GM18526 (cell line): ENCODE measurements around the gene PLGLB2.
"Not testable (repeated sequence)": the region's sequence is repeated elsewhere in the genome, so short reads cannot be mapped to it uniquely, and the experiment has no call there.

ENCODE experiments used
- POLR2A ChIP-seq: IDR thresholded peaks from 3 replicates; pipeline ENCODE4 v1.6.1; 2011; ENCODE audit not compliant: insufficient read length; ENCODE audit errors: extremely low read depth

The PLGLB2 gene

DNA sequence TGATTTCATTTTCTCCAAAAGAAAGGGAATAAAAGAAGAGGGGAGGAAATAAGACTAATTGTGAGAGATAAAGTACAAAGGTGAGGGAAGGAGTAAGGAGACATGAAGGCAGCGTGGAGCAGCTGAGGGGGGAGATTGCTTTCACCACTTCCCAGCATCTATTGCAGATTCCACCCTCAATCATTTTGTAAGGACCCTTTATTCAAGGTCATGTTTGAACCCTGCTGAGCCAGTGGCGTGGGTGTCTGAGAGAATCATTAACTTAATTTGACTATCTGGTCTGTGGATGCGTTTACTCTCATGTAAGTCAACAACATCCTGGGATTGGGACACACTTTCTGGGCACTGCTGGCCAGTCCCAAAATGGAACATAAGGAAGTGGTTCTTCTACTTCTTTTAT lies at the start of gene PLGLB2:
TSS of gene PLGLB2 (plus strand) at position 297 of the 400 bp plus-strand sequence. CDS start at position 364, 67 bp downstream.
- TF ChIP-seq POLR2A: not testable (repeated sequence)
